Measurements from ENCODE around the gene APCDD1. TPM values are rescaled to one million over a fixed set of nuclear protein-coding genes. Genes with fewer than 3 reads are reported as not detected.

The APCDD1 gene
- total and polyA plus RNA-seq, 9 donors: 6.3 to 66.2 (median 10.8) TPM

- Histone ChIP-seq H3K9me3 (replicated peaks; ENCODE audit: control insufficient read depth, low read depth, low read length) (no peaks in the 10 kb centered on the region), H3K4me3 (ENCODE audit: low read length) (no peak overlapping the region), H3K4me1 (ENCODE audit: control insufficient read depth, insufficient read depth, low read length) (no peaks in the 10 kb centered on the region), H3K36me3 (ENCODE audit: control insufficient read depth, insufficient read depth, low read length) (no peaks in the 10 kb centered on the region), H3K27me3 (ENCODE audit: control insufficient read depth, insufficient read depth, low read length) (peaks cover 2% of the 10 kb centered on the region), H3K27ac (ENCODE audit: low read length) (no peak overlapping the region)
- 89% methylated on average over 23 of the region's 23 CpGs for WGBS (ENCODE audit: insufficient coverage)
- DNase-seq: no peak
These were observed 40.1 kb upstream of the APCDD1 start for GRCh38 chr18:10414293-10414842.

GRCh38 chr18:10416065-10416464, 38.4 kb upstream of the APCDD1 start:
- H3K4me1 ChIP-seq (ENCODE audit: control insufficient read depth, insufficient read depth, low read length): no peaks in the 10 kb centered on the region
- peaks cover 2% of the 10 kb centered on the region for H3K27me3 ChIP-seq (ENCODE audit: control insufficient read depth, insufficient read depth, low read length)
- DNase-seq: no peak
- 81% methylated on average over 5 of the region's 9 CpGs for WGBS (ENCODE audit: insufficient coverage)
- no peak overlapping the region for H3K4me3 ChIP-seq (ENCODE audit: low read length)
- no peaks in the 10 kb centered on the region for H3K36me3 ChIP-seq (ENCODE audit: control insufficient read depth, insufficient read depth, low read length)
- H3K9me3 ChIP-seq (replicated peaks; ENCODE audit: control insufficient read depth, low read depth, low read length): peaks cover 2% of the 10 kb centered on the region
- H3K27ac ChIP-seq (ENCODE audit: low read length): no peak overlapping the region

GRCh38 chr18:10417191-10417590, 37.2 kb upstream of the APCDD1 start:
- Histone ChIP-seq H3K27ac (ENCODE audit: low read length) (no peak overlapping the region), H3K27me3 (ENCODE audit: control insufficient read depth, insufficient read depth, low read length) (peaks cover 2% of the 10 kb centered on the region), H3K4me3 (ENCODE audit: low read length) (no peak overlapping the region), H3K9me3 (replicated peaks; ENCODE audit: control insufficient read depth, low read depth, low read length) (peaks cover 2% of the 10 kb centered on the region), H3K4me1 (ENCODE audit: control insufficient read depth, insufficient read depth, low read length) (no peaks in the 10 kb centered on the region), H3K36me3 (ENCODE audit: control insufficient read depth, insufficient read depth, low read length) (no peaks in the 10 kb centered on the region)
- DNase-seq: no peak
- 50% methylated on average over 1 of the region's 3 CpGs for WGBS (ENCODE audit: insufficient coverage)

- no peaks in the 10 kb centered on the region for H3K36me3 ChIP-seq (ENCODE audit: control insufficient read depth, insufficient read depth, low read length)
- H3K9me3 ChIP-seq (replicated peaks; ENCODE audit: control insufficient read depth, low read depth, low read length): peaks cover 2% of the 10 kb centered on the region
- no peaks in the 10 kb centered on the region for H3K4me1 ChIP-seq (ENCODE audit: control insufficient read depth, insufficient read depth, low read length)
- H3K27me3 ChIP-seq (ENCODE audit: control insufficient read depth, insufficient read depth, low read length): peaks cover 2% of the 10 kb centered on the region
- H3K27ac ChIP-seq (ENCODE audit: low read length): no peak overlapping the region
- DNase-seq: peak; percentile 61
- H3K4me3 ChIP-seq (ENCODE audit: low read length): no peak overlapping the region
These were observed 36.8 kb upstream of the APCDD1 start for GRCh38 chr18:10417664-10418063.

- Histone ChIP-seq H3K4me3 (ENCODE audit: low read length) (no peak overlapping the region), H3K27me3 (ENCODE audit: control insufficient read depth, insufficient read depth, low read length) (peaks cover 2% of the 10 kb centered on the region), H3K27ac (ENCODE audit: low read length) (no peak overlapping the region), H3K9me3 (replicated peaks; ENCODE audit: control insufficient read depth, low read depth, low read length) (peaks cover 2% of the 10 kb centered on the region), H3K36me3 (ENCODE audit: control insufficient read depth, insufficient read depth, low read length) (no peaks in the 10 kb centered on the region), H3K4me1 (ENCODE audit: control insufficient read depth, insufficient read depth, low read length) (no peaks in the 10 kb centered on the region)
- DNase-seq: no peak
These were observed 35.6 kb upstream of the APCDD1 start for GRCh38 chr18:10418836-10419235.

- whole genome bisulfite sequencing (ENCODE audit: insufficient coverage): 67% methylated on average over 1 of the region's 5 CpGs
- no peak for DNase-seq
- Histone ChIP-seq H3K36me3 (ENCODE audit: control insufficient read depth, insufficient read depth, low read length) (no peaks in the 10 kb centered on the region), H3K27ac (ENCODE audit: low read length) (no peak overlapping the region), H3K4me3 (ENCODE audit: low read length) (no peak overlapping the region), H3K27me3 (ENCODE audit: control insufficient read depth, insufficient read depth, low read length) (no peaks in the 10 kb centered on the region), H3K9me3 (replicated peaks; ENCODE audit: control insufficient read depth, low read depth, low read length) (peaks cover 2% of the 10 kb centered on the region), H3K4me1 (ENCODE audit: control insufficient read depth, insufficient read depth, low read length) (no peaks in the 10 kb centered on the region)
These were observed 34.9 kb upstream of the APCDD1 start for GRCh38 chr18:10419420-10420103.

- no peaks in the 10 kb centered on the region for H3K36me3 ChIP-seq (ENCODE audit: control insufficient read depth, insufficient read depth, low read length)
- no peak overlapping the region for H3K27ac ChIP-seq (ENCODE audit: low read length)
- H3K9me3 ChIP-seq (replicated peaks; ENCODE audit: control insufficient read depth, low read depth, low read length): peaks cover 2% of the 10 kb centered on the region
- WGBS (ENCODE audit: insufficient coverage): 89% methylated on average over 1 of the region's 5 CpGs
- DNase-seq: no peak
- no peaks in the 10 kb centered on the region for H3K27me3 ChIP-seq (ENCODE audit: control insufficient read depth, insufficient read depth, low read length)
- H3K4me3 ChIP-seq (ENCODE audit: low read length): no peak overlapping the region
- H3K4me1 ChIP-seq (ENCODE audit: control insufficient read depth, insufficient read depth, low read length): no peaks in the 10 kb centered on the region
These were observed 33.7 kb upstream of the APCDD1 start for GRCh38 chr18:10420561-10421352.

- peak; percentile 53 for DNase-seq
- no peaks in the 10 kb centered on the region for H3K27me3 ChIP-seq (ENCODE audit: control insufficient read depth, insufficient read depth, low read length)
- peaks cover 2% of the 10 kb centered on the region for H3K9me3 ChIP-seq (replicated peaks; ENCODE audit: control insufficient read depth, low read depth, low read length)
- H3K4me1 ChIP-seq (ENCODE audit: control insufficient read depth, insufficient read depth, low read length): no peaks in the 10 kb centered on the region
- H3K27ac ChIP-seq (ENCODE audit: low read length): no peak overlapping the region
- H3K4me3 ChIP-seq (ENCODE audit: low read length): no peak overlapping the region
- no peaks in the 10 kb centered on the region for H3K36me3 ChIP-seq (ENCODE audit: control insufficient read depth, insufficient read depth, low read length)
- WGBS (ENCODE audit: insufficient coverage): no CpG with 5 or more reads among the region's 5 CpGs
These were observed 32.6 kb upstream of the APCDD1 start for GRCh38 chr18:10421859-10422258.

GRCh38 chr18:10422731-10423130, 31.7 kb upstream of the APCDD1 start:
- H3K27me3 ChIP-seq (ENCODE audit: control insufficient read depth, insufficient read depth, low read length): no peaks in the 10 kb centered on the region
- no peak for DNase-seq
- H3K4me3 ChIP-seq (ENCODE audit: low read length): no peak overlapping the region
- no peaks in the 10 kb centered on the region for H3K36me3 ChIP-seq (ENCODE audit: control insufficient read depth, insufficient read depth, low read length)
- WGBS (ENCODE audit: insufficient coverage): 97% methylated on average over 6 of the region's 6 CpGs
- peaks cover 2% of the 10 kb centered on the region for H3K9me3 ChIP-seq (replicated peaks; ENCODE audit: control insufficient read depth, low read depth, low read length)
- H3K27ac ChIP-seq (ENCODE audit: low read length): no peak overlapping the region
- H3K4me1 ChIP-seq (ENCODE audit: control insufficient read depth, insufficient read depth, low read length): no peaks in the 10 kb centered on the region

GRCh38 chr18:10424585-10425307, 29.7 kb upstream of the APCDD1 start:
- H3K9me3 ChIP-seq (replicated peaks; ENCODE audit: control insufficient read depth, low read depth, low read length): peaks cover 2% of the 10 kb centered on the region
- no peak overlapping the region for H3K27ac ChIP-seq (ENCODE audit: low read length)
- WGBS (ENCODE audit: insufficient coverage): 54% methylated on average over 4 of the region's 7 CpGs
- no peaks in the 10 kb centered on the region for H3K36me3 ChIP-seq (ENCODE audit: control insufficient read depth, insufficient read depth, low read length)
- H3K4me1 ChIP-seq (ENCODE audit: control insufficient read depth, insufficient read depth, low read length): no peaks in the 10 kb centered on the region
- no peaks in the 10 kb centered on the region for H3K27me3 ChIP-seq (ENCODE audit: control insufficient read depth, insufficient read depth, low read length)
- peak; percentile 39 for DNase-seq
- no peak overlapping the region for H3K4me3 ChIP-seq (ENCODE audit: low read length)
